Neutrophil (primary cell): ENCODE data around the gene ZNF337.

ENCODE experiments used
- H3K27ac ChIP-seq: fragments of 200-600 bp; sonication (generic); 2 replicates; pipeline ENCODE4 v1.5.1; 2016; ENCODE audit warnings: mild to moderate bottlenecking, moderate library complexity
- H3K27me3 ChIP-seq: fragments of 200-600 bp; sonication (generic); 2 replicates; pipeline ENCODE4 v1.6.0; 2016; ENCODE audit warnings: mild to moderate bottlenecking
- H3K36me3 ChIP-seq: fragments of 200-600 bp; sonication (generic); 2 replicates; pipeline ENCODE4 v1.5.1; 2017
- H3K4me1 ChIP-seq, 2 experiments: fragments of 200-600 bp in 1 of 2; sonication (generic) in 1 of 2; 1 replicate in 1 of 2; 2 replicates in 1 of 2; pipeline versions ENCODE4 v1.5.1 to v1.6.1; 2013 to 2016; ENCODE audit warnings: low read depth in 1 of 2, low read length in 1 of 2, mild to moderate bottlenecking in 1 of 2, moderate library complexity in 1 of 2; ENCODE audit not compliant: control insufficient read depth in 1 of 2, insufficient read depth in 1 of 2
- H3K4me3 ChIP-seq, 2 experiments: fragments of 200-600 bp in 1 of 2; sonication (generic) in 1 of 2; 1 replicate in 1 of 2; 2 replicates in 1 of 2; pipeline ENCODE4 v1.5.1; 2013 to 2016; ENCODE audit warnings: low read depth in 1 of 2, low read length in 1 of 2, mild to moderate bottlenecking in 1 of 2, moderate library complexity in 1 of 2
- H3K9me3 ChIP-seq: fragments of 200-600 bp; sonication (generic); 2 replicates; pipeline ENCODE4 v1.5.1; 2016
- CTCF ChIP-seq: fragments of 200-600 bp; sonication (generic); IDR thresholded peaks from 2 replicates; pipeline ENCODE4 v1.5.1; 2016; ENCODE audit warnings: antibody characterized with exemption

ZNF337 gene

GRCh38 chr20:25696371-25697131, at the start of gene ZNF337:
Gene ZNF337, minus strand, starts transcription at chr20:25696853. Its CDS starts 10,436 bp downstream, at chr20:25686417.
- no peak for TF ChIP-seq CTCF
- Histone ChIP-seq H3K4me1 (peaks cover 7 to 11% of the 10 kb centered on the region in 2 experiments), H3K4me3 (peak within 1 kb of the TSS; percentile 72 to 86)

GRCh38 chr20:25745738-25746137, 49.1 kb upstream of the ZNF337 start:
- H3K27me3 ChIP-seq = no peaks in the 10 kb centered on the region
- H3K9me3 ChIP-seq = no peaks in the 10 kb centered on the region
- H3K4me3 ChIP-seq = no peak overlapping the region
- H3K36me3 ChIP-seq = no peaks in the 10 kb centered on the region
- H3K27ac ChIP-seq = no peak overlapping the region
- TF ChIP-seq CTCF = no peak
- H3K4me1 ChIP-seq = peaks cover 4% of the 10 kb centered on the region in 2 experiments

More at GRCh38 chr20:25696371-25697131, at the start of gene ZNF337:
- Histone ChIP-seq H3K9me3 (no peaks in the 10 kb centered on the region), H3K27me3 (no peaks in the 10 kb centered on the region), H3K27ac (no peak within 1 kb of the TSS), H3K36me3 (no peaks in the 10 kb centered on the region)

GRCh38 chr20:25745100-25745499, 48.4 kb upstream of the ZNF337 start:
- TF ChIP-seq CTCF = no peak
- Histone ChIP-seq H3K9me3 (no peaks in the 10 kb centered on the region), H3K36me3 (no peaks in the 10 kb centered on the region), H3K27me3 (no peaks in the 10 kb centered on the region), H3K4me3 (no peak overlapping the region), H3K27ac (no peak overlapping the region), H3K4me1 (no peaks in the 10 kb centered on the region)

DNA sequence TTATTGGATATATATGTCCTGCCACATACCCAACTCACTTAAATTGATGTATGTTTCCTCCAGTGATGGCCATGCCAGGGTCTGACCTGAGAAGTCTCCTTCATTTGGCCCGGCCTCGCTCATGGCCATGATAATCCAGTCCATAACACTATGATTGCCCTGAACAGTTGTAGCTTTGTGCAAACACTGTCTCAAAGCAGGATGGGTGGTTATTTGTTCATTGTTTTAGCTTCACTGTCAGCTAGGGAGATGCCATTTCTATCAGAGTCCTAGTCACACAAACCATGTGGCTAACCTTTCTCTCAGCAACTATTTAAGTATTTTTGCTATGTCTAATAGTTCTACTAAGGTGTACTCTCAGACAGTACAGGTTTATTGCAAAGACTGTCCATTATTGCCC, 47.6 kb upstream of the ZNF337 start:
- no peaks in the 10 kb centered on the region for H3K36me3 ChIP-seq
- H3K9me3 ChIP-seq = no peaks in the 10 kb centered on the region
- no peak overlapping the region for H3K4me3 ChIP-seq
- no peaks in the 10 kb centered on the region for H3K27me3 ChIP-seq
- TF ChIP-seq CTCF = no peak
- no peak overlapping the region for H3K27ac ChIP-seq
- no peaks in the 10 kb centered on the region for H3K4me1 ChIP-seq

DNA sequence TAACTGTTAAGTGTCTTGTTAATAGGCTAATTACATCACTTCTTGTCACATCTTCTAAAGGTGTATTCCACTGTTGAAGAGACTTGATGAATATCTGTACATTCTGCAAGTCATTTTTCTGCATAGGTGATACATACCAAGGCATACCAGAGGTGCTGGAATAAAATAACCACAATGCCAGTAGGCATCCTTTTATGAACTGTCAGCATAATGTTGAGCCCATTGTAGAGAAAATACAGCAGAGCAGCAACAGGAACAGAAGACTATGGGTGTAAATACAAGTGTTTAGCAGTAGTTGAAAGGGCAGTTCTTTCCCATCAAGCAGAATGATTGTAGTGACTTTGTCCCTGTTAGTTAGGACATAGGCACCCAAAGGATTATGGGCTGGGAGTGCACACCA, 44.4 kb upstream of the ZNF337 start:
- Histone ChIP-seq H3K27me3 (no peaks in the 10 kb centered on the region), H3K4me3 (no peak overlapping the region), H3K9me3 (no peaks in the 10 kb centered on the region), H3K4me1 (no peaks in the 10 kb centered on the region), H3K27ac (no peak overlapping the region), H3K36me3 (no peaks in the 10 kb centered on the region)
- TF ChIP-seq CTCF = no peak
